Thyroid gland (tissue), 4 donors: ENCODE results near the gene RPL18.

Source experiments
- CTCF ChIP-seq, 6 experiments: fragments of 200-600 bp in 3 of 6; fragments of 450-650 bp in 3 of 6; sonication (generic) in 3 of 6; IDR thresholded peaks; one replicate each; pipeline ENCODE4 v1.5.1; 2016 to 2019; ENCODE audit warnings: antibody characterized with exemption in 6 of 6, mild to moderate bottlenecking in 2 of 6, inconsistent platforms in 1 of 6, moderate library complexity in 1 of 6
- POLR2A ChIP-seq, 2 donors: fragments of 450-650 bp; IDR thresholded peaks; one replicate each; pipeline ENCODE4 v1.6.1; 2017; ENCODE audit warnings: antibody characterized with exemption in 2 of 2, mild to moderate bottlenecking in 2 of 2, moderate library complexity in 1 of 2

GRCh38 chr19:48600679-48601417 is 18.1 kb downstream of the RPL18 start:
- TF ChIP-seq CTCF (IDR thresholded peaks at IDR 0.05) (no peak), POLR2A (IDR thresholded peaks at IDR 0.05) (no peak)
